ENCODE results near the gene SCAND1.

DNA sequence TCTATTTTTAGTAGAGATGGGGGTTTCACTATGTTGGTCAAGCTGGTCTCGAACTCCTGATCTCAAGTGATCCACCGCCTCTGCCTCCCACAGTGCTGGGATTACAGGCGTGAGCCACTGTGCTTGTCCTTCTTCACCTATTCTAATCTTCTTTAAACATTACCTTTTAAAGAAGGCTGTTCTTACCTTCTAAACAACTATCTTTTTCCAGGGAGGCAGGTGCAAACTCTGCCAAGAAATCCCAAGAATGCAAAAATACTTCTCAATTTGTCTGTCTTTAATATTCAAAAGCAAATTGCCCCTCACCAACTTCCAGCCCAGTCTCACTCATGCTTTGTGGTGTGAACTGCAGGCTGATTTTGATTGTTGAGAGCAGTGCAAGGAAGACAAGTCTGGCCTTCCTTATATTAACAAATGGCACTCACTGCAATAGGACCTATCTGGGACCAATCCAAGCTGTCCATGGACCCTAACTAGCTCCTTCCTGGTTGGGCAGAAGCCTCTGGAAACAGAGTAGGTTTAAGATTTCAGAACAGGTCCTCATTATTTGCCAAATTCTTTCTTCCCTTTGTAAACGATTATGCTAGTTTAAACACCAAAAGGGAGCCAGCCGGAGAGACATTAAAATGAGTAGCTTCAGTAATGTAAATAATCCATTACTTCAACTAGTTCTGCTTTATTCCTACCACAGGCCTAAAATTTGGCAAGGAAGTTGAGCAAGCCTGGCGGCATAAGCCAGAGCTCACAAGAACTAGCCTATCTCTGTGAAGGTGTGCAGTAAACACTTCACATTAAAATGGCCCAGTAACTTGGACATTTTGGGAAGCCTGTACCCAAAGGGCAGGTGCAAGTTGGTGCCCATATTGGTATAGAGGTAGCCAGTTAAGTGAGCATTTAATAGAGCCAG is 1.6 kb downstream of the SCAND1 start:
- TF ChIP-seq, protein P1, sequence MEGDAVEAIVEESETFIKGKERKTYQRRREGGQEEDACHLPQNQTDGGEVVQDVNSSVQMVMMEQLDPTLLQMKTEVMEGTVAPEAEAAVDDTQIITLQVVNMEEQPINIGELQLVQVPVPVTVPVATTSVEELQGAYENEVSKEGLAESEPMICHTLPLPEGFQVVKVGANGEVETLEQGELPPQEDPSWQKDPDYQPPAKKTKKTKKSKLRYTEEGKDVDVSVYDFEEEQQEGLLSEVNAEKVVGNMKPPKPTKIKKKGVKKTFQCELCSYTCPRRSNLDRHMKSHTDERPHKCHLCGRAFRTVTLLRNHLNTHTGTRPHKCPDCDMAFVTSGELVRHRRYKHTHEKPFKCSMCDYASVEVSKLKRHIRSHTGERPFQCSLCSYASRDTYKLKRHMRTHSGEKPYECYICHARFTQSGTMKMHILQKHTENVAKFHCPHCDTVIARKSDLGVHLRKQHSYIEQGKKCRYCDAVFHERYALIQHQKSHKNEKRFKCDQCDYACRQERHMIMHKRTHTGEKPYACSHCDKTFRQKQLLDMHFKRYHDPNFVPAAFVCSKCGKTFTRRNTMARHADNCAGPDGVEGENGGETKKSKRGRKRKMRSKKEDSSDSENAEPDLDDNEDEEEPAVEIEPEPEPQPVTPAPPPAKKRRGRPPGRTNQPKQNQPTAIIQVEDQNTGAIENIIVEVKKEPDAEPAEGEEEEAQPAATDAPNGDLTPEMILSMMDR (IDR thresholded peaks at IDR 0.05), result no peak
- TF ChIP-seq POLR2A (IDR thresholded peaks at IDR 0.05), result no peak

All from uterus (tissue), 2 donors.